Esophagus squamous epithelium (tissue), 4 donors: ENCODE measurements around the gene FAM89A.

Experiments
- CTCF ChIP-seq, 6 experiments: fragments of 450-650 bp in 4 of 6; fragments of 200-600 bp in 2 of 6; sonication (generic) in 2 of 6; IDR thresholded peaks; one replicate each; pipeline ENCODE4 v1.5.1; 2016 to 2019; ENCODE audit warnings: antibody characterized with exemption in 6 of 6, mild to moderate bottlenecking in 4 of 6, moderate library complexity in 4 of 6
- POLR2A ChIP-seq, 4 donors: fragments of 450-650 bp; IDR thresholded peaks; one replicate each; pipeline ENCODE4 v1.6.1; 2017; ENCODE audit warnings: antibody characterized with exemption in 4 of 4, mild to moderate bottlenecking in 4 of 4, moderate library complexity in 3 of 4

DNA sequence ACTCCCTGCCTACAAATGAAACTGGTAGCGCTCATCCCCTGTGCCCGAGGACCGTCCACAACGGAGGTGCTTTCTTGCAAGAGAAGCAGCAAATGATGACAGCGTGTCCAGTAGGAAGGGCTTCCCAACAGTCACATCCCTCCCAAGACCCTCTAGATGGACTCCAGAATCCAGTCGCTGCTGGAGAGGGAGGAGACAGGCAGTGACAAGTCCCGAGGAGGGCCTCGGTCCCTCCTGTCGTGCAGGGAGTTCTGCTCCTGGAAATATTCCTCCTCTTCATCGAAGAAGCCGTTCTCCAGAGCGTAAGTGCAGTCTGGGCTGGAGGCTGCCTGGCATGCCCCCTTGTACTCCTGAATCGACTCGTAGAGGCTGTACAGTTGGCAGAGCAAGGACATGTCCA lies 20.3 kb downstream of the FAM89A start:
- TF ChIP-seq CTCF (IDR thresholded peaks at IDR 0.05) = no peak
- no peak for TF ChIP-seq POLR2A (IDR thresholded peaks at IDR 0.05)
